Measurements from ENCODE around the gene JADE2. TPM values are rescaled to one million over a fixed set of nuclear protein-coding genes. Genes with fewer than 3 reads are reported as not detected.

JADE2 gene
- polyA plus RNA-seq, 2 donors = 3.8 to 4.1 TPM

- Histone ChIP-seq H3K36me3 (ENCODE audit: control insufficient read depth in 2 of 2, insufficient read depth in 2 of 2, low read length in 1 of 2) (peaks cover 11 to 43% of the 10 kb centered on the region in 2 donors), H3K27ac (ENCODE audit: low read depth in 2 of 2, low read length in 1 of 2) (no peak overlapping the region), H3K9me3 (ENCODE audit: control insufficient read depth in 2 of 2, insufficient read depth in 1 of 2, low read depth in 1 of 2, low read length in 1 of 2) (no peaks in the 10 kb centered on the region), H3K4me1 (ENCODE audit: control insufficient read depth in 2 of 2, insufficient read depth in 2 of 2, low read length in 1 of 2) (peaks cover 0 to 5% of the 10 kb centered on the region in 2 donors), H3K4me3 (ENCODE audit: low read depth in 1 of 2, low read length in 2 of 2) (no peak overlapping the region), H3K27me3 (ENCODE audit: control insufficient read depth in 1 of 2, insufficient read depth in 2 of 2, low read length in 2 of 2) (no peaks in the 10 kb centered on the region)
- 89 to 92% methylated on average over 13 of the region's 13 CpGs for WGBS, 2 donors
Observed at GRCh38 chr5:134579284-134579771, 53.9 kb downstream of the JADE2 start.

- Histone ChIP-seq H3K27ac (ENCODE audit: low read depth in 2 of 2, low read length in 1 of 2) (peak overlapping the region in 1 of 2 donors; percentile 1), H3K4me1 (ENCODE audit: control insufficient read depth in 2 of 2, insufficient read depth in 2 of 2, low read length in 1 of 2) (peaks cover 0 to 5% of the 10 kb centered on the region in 2 donors), H3K36me3 (ENCODE audit: control insufficient read depth in 2 of 2, insufficient read depth in 2 of 2, low read length in 1 of 2) (peaks cover 11 to 36% of the 10 kb centered on the region in 2 donors), H3K4me3 (ENCODE audit: low read depth in 1 of 2, low read length in 2 of 2) (no peak overlapping the region), H3K27me3 (ENCODE audit: control insufficient read depth in 1 of 2, insufficient read depth in 2 of 2, low read length in 2 of 2) (no peaks in the 10 kb centered on the region), H3K9me3 (ENCODE audit: control insufficient read depth in 2 of 2, insufficient read depth in 1 of 2, low read depth in 1 of 2, low read length in 1 of 2) (no peaks in the 10 kb centered on the region)
- WGBS, 2 donors = 50 to 62% methylated on average over 14 of the region's 14 CpGs
Observed at GRCh38 chr5:134580001-134580460, 54.6 kb downstream of the JADE2 start.

GRCh38 chr5:134581241-134581981 is 55.9 kb downstream of the JADE2 start:
- peaks cover 11 to 31% of the 10 kb centered on the region in 2 donors for H3K36me3 ChIP-seq (ENCODE audit: control insufficient read depth in 2 of 2, insufficient read depth in 2 of 2, low read length in 1 of 2)
- H3K4me1 ChIP-seq (ENCODE audit: control insufficient read depth in 2 of 2, insufficient read depth in 2 of 2, low read length in 1 of 2) = peaks cover 0 to 5% of the 10 kb centered on the region in 2 donors

GRCh38 chr5:134582281-134582680 is 56.8 kb downstream of the JADE2 start:
- no peaks in the 10 kb centered on the region for H3K4me1 ChIP-seq (ENCODE audit: control insufficient read depth in 2 of 2, insufficient read depth in 2 of 2, low read length in 1 of 2)
- H3K9me3 ChIP-seq (ENCODE audit: control insufficient read depth in 2 of 2, insufficient read depth in 1 of 2, low read depth in 1 of 2, low read length in 1 of 2) = no peaks in the 10 kb centered on the region
- H3K4me3 ChIP-seq (ENCODE audit: low read depth in 1 of 2, low read length in 2 of 2) = no peak overlapping the region
- peaks cover 8 to 24% of the 10 kb centered on the region in 2 donors for H3K36me3 ChIP-seq (ENCODE audit: control insufficient read depth in 2 of 2, insufficient read depth in 2 of 2, low read length in 1 of 2)
- H3K27me3 ChIP-seq (ENCODE audit: control insufficient read depth in 1 of 2, insufficient read depth in 2 of 2, low read length in 2 of 2) = no peaks in the 10 kb centered on the region
- no peak overlapping the region for H3K27ac ChIP-seq (ENCODE audit: low read depth in 2 of 2, low read length in 1 of 2)
- 79 to 80% methylated on average over 5 of the region's 5 CpGs for WGBS, 2 donors

More at GRCh38 chr5:134581241-134581981, 55.9 kb downstream of the JADE2 start:
- H3K27ac ChIP-seq (ENCODE audit: low read depth in 2 of 2, low read length in 1 of 2) = no peak overlapping the region
- no peaks in the 10 kb centered on the region for H3K9me3 ChIP-seq (ENCODE audit: control insufficient read depth in 2 of 2, insufficient read depth in 1 of 2, low read depth in 1 of 2, low read length in 1 of 2)
- no peaks in the 10 kb centered on the region for H3K27me3 ChIP-seq (ENCODE audit: control insufficient read depth in 1 of 2, insufficient read depth in 2 of 2, low read length in 2 of 2)
- whole genome bisulfite sequencing, 2 donors = 56% methylated on average over 8 of the region's 8 CpGs
- H3K4me3 ChIP-seq (ENCODE audit: low read depth in 1 of 2, low read length in 2 of 2) = no peak overlapping the region

- H3K9me3 ChIP-seq (ENCODE audit: control insufficient read depth in 2 of 2, insufficient read depth in 1 of 2, low read depth in 1 of 2, low read length in 1 of 2) = no peaks in the 10 kb centered on the region
- no peak overlapping the region for H3K4me3 ChIP-seq (ENCODE audit: low read depth in 1 of 2, low read length in 2 of 2)
- peaks cover 7 to 21% of the 10 kb centered on the region in 2 donors for H3K36me3 ChIP-seq (ENCODE audit: control insufficient read depth in 2 of 2, insufficient read depth in 2 of 2, low read length in 1 of 2)
- no peak overlapping the region for H3K27ac ChIP-seq (ENCODE audit: low read depth in 2 of 2, low read length in 1 of 2)
- WGBS, 2 donors = 87 to 88% methylated on average over 10 of the region's 10 CpGs
- no peaks in the 10 kb centered on the region for H3K27me3 ChIP-seq (ENCODE audit: control insufficient read depth in 1 of 2, insufficient read depth in 2 of 2, low read length in 2 of 2)
- no peaks in the 10 kb centered on the region for H3K4me1 ChIP-seq (ENCODE audit: control insufficient read depth in 2 of 2, insufficient read depth in 2 of 2, low read length in 1 of 2)
Observed at GRCh38 chr5:134582941-134583340, 57.5 kb downstream of the JADE2 start.

- H3K27ac ChIP-seq (ENCODE audit: low read depth in 2 of 2, low read length in 1 of 2) = no peak overlapping the region
- no peaks in the 10 kb centered on the region for H3K27me3 ChIP-seq (ENCODE audit: control insufficient read depth in 1 of 2, insufficient read depth in 2 of 2, low read length in 2 of 2)
- WGBS, 2 donors = 52 to 56% methylated on average over 2 of the region's 2 CpGs
- no peaks in the 10 kb centered on the region for H3K4me1 ChIP-seq (ENCODE audit: control insufficient read depth in 2 of 2, insufficient read depth in 2 of 2, low read length in 1 of 2)
- H3K9me3 ChIP-seq (ENCODE audit: control insufficient read depth in 2 of 2, insufficient read depth in 1 of 2, low read depth in 1 of 2, low read length in 1 of 2) = no peaks in the 10 kb centered on the region
- H3K36me3 ChIP-seq (ENCODE audit: control insufficient read depth in 2 of 2, insufficient read depth in 2 of 2, low read length in 1 of 2) = peaks cover 7 to 15% of the 10 kb centered on the region in 2 donors
- H3K4me3 ChIP-seq (ENCODE audit: low read depth in 1 of 2, low read length in 2 of 2) = no peak overlapping the region
Observed at GRCh38 chr5:134583766-134584165, 58.3 kb downstream of the JADE2 start.

GRCh38 chr5:134584662-134585061 is 59.2 kb downstream of the JADE2 start:
- Histone ChIP-seq H3K4me1 (ENCODE audit: control insufficient read depth in 2 of 2, insufficient read depth in 2 of 2, low read length in 1 of 2) (no peaks in the 10 kb centered on the region), H3K27ac (ENCODE audit: low read depth in 2 of 2, low read length in 1 of 2) (no peak overlapping the region), H3K4me3 (ENCODE audit: low read depth in 1 of 2, low read length in 2 of 2) (no peak overlapping the region), H3K27me3 (ENCODE audit: control insufficient read depth in 1 of 2, insufficient read depth in 2 of 2, low read length in 2 of 2) (no peaks in the 10 kb centered on the region), H3K9me3 (ENCODE audit: control insufficient read depth in 2 of 2, insufficient read depth in 1 of 2, low read depth in 1 of 2, low read length in 1 of 2) (no peaks in the 10 kb centered on the region), H3K36me3 (ENCODE audit: control insufficient read depth in 2 of 2, insufficient read depth in 2 of 2, low read length in 1 of 2) (peaks cover 3 to 6% of the 10 kb centered on the region in 2 donors)
- WGBS, 2 donors = 46 to 57% methylated on average over 3 of the region's 3 CpGs

GRCh38 chr5:134585966-134586365 is 60.5 kb downstream of the JADE2 start:
- Histone ChIP-seq H3K4me1 (ENCODE audit: control insufficient read depth in 2 of 2, insufficient read depth in 2 of 2, low read length in 1 of 2) (peaks cover 0 to under 1% of the 10 kb centered on the region in 2 donors), H3K27me3 (ENCODE audit: control insufficient read depth in 1 of 2, insufficient read depth in 2 of 2, low read length in 2 of 2) (no peaks in the 10 kb centered on the region), H3K9me3 (ENCODE audit: control insufficient read depth in 2 of 2, insufficient read depth in 1 of 2, low read depth in 1 of 2, low read length in 1 of 2) (no peaks in the 10 kb centered on the region), H3K27ac (ENCODE audit: low read depth in 2 of 2, low read length in 1 of 2) (no peak overlapping the region), H3K36me3 (ENCODE audit: control insufficient read depth in 2 of 2, insufficient read depth in 2 of 2, low read length in 1 of 2) (peaks cover 0 to 3% of the 10 kb centered on the region in 2 donors), H3K4me3 (ENCODE audit: low read depth in 1 of 2, low read length in 2 of 2) (no peak overlapping the region)
- WGBS, 2 donors = 94 to 95% methylated on average over 2 of the region's 2 CpGs

GRCh38 chr5:134586866-134587524 is 61.5 kb downstream of the JADE2 start:
- no peak overlapping the region for H3K4me3 ChIP-seq (ENCODE audit: low read depth in 1 of 2, low read length in 2 of 2)

More at GRCh38 chr5:134586866-134587524, 61.5 kb downstream of the JADE2 start:
- Histone ChIP-seq H3K9me3 (ENCODE audit: control insufficient read depth in 2 of 2, insufficient read depth in 1 of 2, low read depth in 1 of 2, low read length in 1 of 2) (no peaks in the 10 kb centered on the region), H3K27me3 (ENCODE audit: control insufficient read depth in 1 of 2, insufficient read depth in 2 of 2, low read length in 2 of 2) (no peaks in the 10 kb centered on the region), H3K4me1 (ENCODE audit: control insufficient read depth in 2 of 2, insufficient read depth in 2 of 2, low read length in 1 of 2) (peaks cover 3 to 6% of the 10 kb centered on the region in 2 donors), H3K36me3 (ENCODE audit: control insufficient read depth in 2 of 2, insufficient read depth in 2 of 2, low read length in 1 of 2) (no peaks in the 10 kb centered on the region), H3K27ac (ENCODE audit: low read depth in 2 of 2, low read length in 1 of 2) (no peak overlapping the region)
- 18 to 22% methylated on average over 13 of the region's 13 CpGs for WGBS, 2 donors

Measured in esophagus (tissue), 2 donors.